ENCODE results near the gene GNA12. TPM values are rescaled to one million over a fixed set of nuclear protein-coding genes. Genes with fewer than 3 reads are reported as not detected.

GNA12 gene
- total RNA-seq, 4 donors from 2014 or later = 26.3 to 54.8 (median 36.9) TPM

GRCh38 chr7:2734084-2734686, 109.9 kb downstream of the GNA12 start:
- no peak for DNase-seq (ENCODE audit: low spot score)
- TF ChIP-seq CTCF (IDR thresholded peaks at IDR 0.05) = no peak
- no peak for ATAC-seq (ENCODE audit: low FRiP score)

- DNase-seq (ENCODE audit: low spot score) = no peak
- peak; percentile 13 for ATAC-seq (ENCODE audit: low FRiP score)
- TF ChIP-seq CTCF (IDR thresholded peaks at IDR 0.05) = no peak
Measured at GRCh38 chr7:2732959-2733584, 111.0 kb downstream of the GNA12 start.

- TF ChIP-seq CTCF (IDR thresholded peaks at IDR 0.05) = no peak
- no peak for DNase-seq (ENCODE audit: low spot score)
- no peak for ATAC-seq (ENCODE audit: low FRiP score)
Measured at GRCh38 chr7:2732388-2732787, 111.7 kb downstream of the GNA12 start.

GRCh38 chr7:2730846-2731770, 113.0 kb downstream of the GNA12 start:
- no peak for TF ChIP-seq CTCF (IDR thresholded peaks at IDR 0.05)
- no peak for DNase-seq (ENCODE audit: low spot score)
- ATAC-seq (ENCODE audit: low FRiP score) = no peak

GRCh38 chr7:2729893-2730716, 114.0 kb downstream of the GNA12 start:
- no peak for ATAC-seq (ENCODE audit: low FRiP score)
- TF ChIP-seq CTCF (IDR thresholded peaks at IDR 0.05) = no peak
- DNase-seq (ENCODE audit: low spot score) = no peak

- DNase-seq (ENCODE audit: low spot score) (no peak), ATAC-seq (ENCODE audit: low FRiP score) (peak; percentile 30)
- TF ChIP-seq CTCF (IDR thresholded peaks at IDR 0.05) = no peak
Measured at GRCh38 chr7:2729031-2729892, 114.8 kb downstream of the GNA12 start.
